Hepatocyte (in vitro differentiated cells): Measurements from ENCODE around the gene KCNK4.

Experiments
- CTCF ChIP-seq: fragments of 200-600 bp; sonication (generic); IDR thresholded peaks from 2 replicates; pipeline ENCODE4 v1.5.1; 2016; ENCODE audit warnings: antibody characterized with exemption, mild to moderate bottlenecking; ENCODE audit not compliant: poor library complexity
- EZH2 ChIP-seq: fragments of 200-600 bp; sonication (generic); IDR thresholded peaks from 2 replicates; pipeline ENCODE4 v1.6.1; 2016; ENCODE audit warnings: antibody characterized with exemption, mild to moderate bottlenecking, borderline replicate concordance
- EZH2phosphoT487 ChIP-seq: fragments of 200-600 bp; sonication (generic); IDR thresholded peaks from one replicate; pipeline ENCODE4 v1.6.1; 2018; ENCODE audit warnings: antibody characterized with exemption, mild to moderate bottlenecking, low read depth, moderate library complexity; ENCODE audit not compliant: unreplicated experiment, severe bottlenecking

DNA sequence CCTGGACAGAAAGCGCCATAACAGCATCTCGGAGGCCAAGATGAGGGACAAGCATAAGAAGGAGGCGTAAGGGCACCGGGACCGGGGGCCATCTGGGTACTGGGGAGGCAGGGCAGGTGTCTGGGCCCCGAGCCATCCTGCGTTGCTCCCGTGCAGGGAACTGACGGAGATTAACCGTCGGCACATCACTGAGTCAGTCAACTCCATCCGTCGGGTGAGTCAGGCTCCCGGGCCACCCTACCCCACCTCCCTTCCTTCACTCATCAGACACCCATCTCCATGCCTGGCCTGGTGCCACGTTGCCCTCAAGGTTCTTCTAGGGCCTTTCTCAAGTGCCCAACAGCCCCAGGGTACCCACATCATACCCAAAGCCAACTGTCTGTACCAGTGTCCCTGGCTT lies 24.8 kb upstream of the KCNK4 start:
- TF ChIP-seq CTCF = no peak
- TF ChIP-seq EZH2phosphoT487 = no peak
- TF ChIP-seq EZH2 = no peak
